Endothelial cell (in vitro differentiated cells): ENCODE data around the gene MAPK7. TPM values are rescaled to one million over a fixed set of nuclear protein-coding genes. Genes with fewer than 3 reads are reported as not detected.

ENCODE experiments used
- DNase-seq: peaks from one replicate; pipeline ENCODE4 v3.0.0; 2021; ENCODE audit warnings: low spot score
- H3K27ac Mint-ChIP-seq: one replicate; pipeline ENCODE4 v1.8.0; 2021; ENCODE audit warnings: mixed read lengths, inconsistent platforms; ENCODE audit not compliant: unreplicated experiment
- H3K27me3 Mint-ChIP-seq: one replicate; pipeline ENCODE4 v1.8.0; 2021; ENCODE audit warnings: mild to moderate bottlenecking, moderate library complexity, mixed read lengths, inconsistent platforms; ENCODE audit not compliant: unreplicated experiment
- H3K36me3 Mint-ChIP-seq: one replicate; pipeline ENCODE4 v1.8.0; 2021; ENCODE audit warnings: mild to moderate bottlenecking, low read depth, mixed read lengths, inconsistent platforms; ENCODE audit not compliant: unreplicated experiment
- H3K4me1 Mint-ChIP-seq: one replicate; pipeline ENCODE4 v1.8.0; 2021; ENCODE audit warnings: mild to moderate bottlenecking, mixed read lengths, inconsistent platforms; ENCODE audit not compliant: unreplicated experiment
- H3K4me3 Mint-ChIP-seq: one replicate; pipeline ENCODE4 v1.8.0; 2021; ENCODE audit warnings: mild to moderate bottlenecking, mixed read lengths, inconsistent platforms; ENCODE audit not compliant: unreplicated experiment
- H3K9me3 Mint-ChIP-seq: one replicate; pipeline ENCODE4 v1.8.0; 2021; ENCODE audit warnings: mixed read lengths, inconsistent platforms; ENCODE audit not compliant: unreplicated experiment
- CTCF ChIP-seq: fragments of 200-600 bp; sonication (generic); IDR thresholded peaks from one replicate; pipeline ENCODE4 v1.5.0; 2021; ENCODE audit warnings: antibody characterized with exemption; ENCODE audit not compliant: unreplicated experiment
- total RNA-seq: library from RNA; stranded (reverse); fragmentation: NEBNext Ultra II Directional; extraction: Animal tissue kit (Norgen Biotek cat#: 25700); gene quantifications from one replicate; pipeline ENCODE4 v1.2.1, GENCODE V29; 2021; ENCODE audit not compliant: unreplicated experiment

The MAPK7 gene
- total RNA-seq, 1 donor from 2014 or later, result 48.5 TPM

GRCh38 chr17:19383681-19384470 lies 5.6 kb downstream of the MAPK7 start:
- H3K36me3 Mint-ChIP-seq, result peaks cover 15% of the 10 kb centered on the region
- TF ChIP-seq CTCF, result no peak
- peaks cover 11% of the 10 kb centered on the region for H3K27me3 Mint-ChIP-seq
- H3K4me3 Mint-ChIP-seq, result no peak overlapping the region
- H3K9me3 Mint-ChIP-seq, result no peaks in the 10 kb centered on the region
- no peak overlapping the region for H3K27ac Mint-ChIP-seq
- no peak for DNase-seq
- H3K4me1 Mint-ChIP-seq, result peaks cover 10% of the 10 kb centered on the region

GRCh38 chr17:19384723-19385391 lies 6.6 kb downstream of the MAPK7 start:
- no peak overlapping the region for H3K4me3 Mint-ChIP-seq
- H3K36me3 Mint-ChIP-seq, result peaks cover 12% of the 10 kb centered on the region
- no peaks in the 10 kb centered on the region for H3K9me3 Mint-ChIP-seq
- H3K4me1 Mint-ChIP-seq, result peaks cover 2% of the 10 kb centered on the region
- no peak for TF ChIP-seq CTCF
- peaks cover 9% of the 10 kb centered on the region for H3K27me3 Mint-ChIP-seq
- no peak overlapping the region for H3K27ac Mint-ChIP-seq
- DNase-seq, result no peak

GRCh38 chr17:19385521-19385983 lies 7.3 kb downstream of the MAPK7 start:
- no peaks in the 10 kb centered on the region for H3K9me3 Mint-ChIP-seq
- peaks cover 9% of the 10 kb centered on the region for H3K27me3 Mint-ChIP-seq
- no peak overlapping the region for H3K4me3 Mint-ChIP-seq
- no peak for DNase-seq
- no peaks in the 10 kb centered on the region for H3K4me1 Mint-ChIP-seq
- H3K36me3 Mint-ChIP-seq, result peaks cover 9% of the 10 kb centered on the region
- no peak for TF ChIP-seq CTCF
- H3K27ac Mint-ChIP-seq, result no peak overlapping the region

- Mint-ChIP-seq H3K9me3 (no peaks in the 10 kb centered on the region), H3K27me3 (peaks cover 9% of the 10 kb centered on the region), H3K27ac (no peak overlapping the region), H3K4me3 (no peak overlapping the region), H3K4me1 (no peaks in the 10 kb centered on the region), H3K36me3 (peaks cover 7% of the 10 kb centered on the region)
- TF ChIP-seq CTCF, result no peak
- DNase-seq, result no peak
These were observed 8.0 kb downstream of the MAPK7 start for GRCh38 chr17:19386051-19386929.
